ENCODE data around the gene PAX1.

DNA sequence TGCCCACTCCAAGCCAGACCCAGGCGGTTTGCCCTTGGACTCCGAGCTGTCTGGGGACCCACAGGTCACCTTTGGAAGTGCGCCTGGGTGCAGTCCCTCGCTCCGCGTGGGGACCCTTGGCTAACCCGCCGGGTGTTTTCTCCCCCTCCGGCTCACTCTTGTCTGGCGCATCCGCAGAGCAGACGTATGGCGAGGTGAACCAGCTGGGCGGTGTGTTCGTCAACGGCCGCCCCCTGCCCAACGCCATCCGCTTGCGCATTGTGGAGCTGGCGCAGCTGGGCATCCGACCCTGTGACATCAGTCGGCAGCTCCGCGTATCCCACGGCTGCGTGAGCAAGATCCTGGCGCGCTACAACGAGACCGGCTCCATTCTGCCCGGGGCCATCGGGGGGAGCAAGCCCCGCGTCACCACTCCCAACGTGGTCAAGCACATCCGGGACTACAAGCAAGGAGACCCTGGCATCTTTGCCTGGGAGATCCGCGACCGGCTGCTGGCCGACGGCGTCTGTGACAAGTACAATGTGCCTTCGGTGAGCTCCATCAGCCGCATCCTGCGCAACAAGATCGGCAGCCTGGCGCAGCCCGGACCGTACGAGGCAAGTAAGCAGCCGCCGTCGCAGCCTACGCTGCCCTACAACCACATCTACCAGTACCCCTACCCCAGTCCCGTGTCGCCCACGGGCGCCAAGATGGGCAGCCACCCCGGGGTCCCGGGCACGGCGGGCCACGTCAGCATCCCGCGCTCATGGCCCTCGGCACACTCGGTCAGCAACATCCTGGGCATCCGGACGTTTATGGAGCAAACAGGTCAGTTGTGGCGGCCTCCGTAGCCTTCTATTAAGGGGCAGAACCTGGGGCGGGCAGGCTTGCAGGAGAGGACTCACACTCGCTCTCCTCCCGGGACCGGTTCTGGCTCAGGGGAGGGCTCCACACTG lies 1.1 kb downstream of the PAX1 start:
- TF ChIP-seq, protein P1, sequence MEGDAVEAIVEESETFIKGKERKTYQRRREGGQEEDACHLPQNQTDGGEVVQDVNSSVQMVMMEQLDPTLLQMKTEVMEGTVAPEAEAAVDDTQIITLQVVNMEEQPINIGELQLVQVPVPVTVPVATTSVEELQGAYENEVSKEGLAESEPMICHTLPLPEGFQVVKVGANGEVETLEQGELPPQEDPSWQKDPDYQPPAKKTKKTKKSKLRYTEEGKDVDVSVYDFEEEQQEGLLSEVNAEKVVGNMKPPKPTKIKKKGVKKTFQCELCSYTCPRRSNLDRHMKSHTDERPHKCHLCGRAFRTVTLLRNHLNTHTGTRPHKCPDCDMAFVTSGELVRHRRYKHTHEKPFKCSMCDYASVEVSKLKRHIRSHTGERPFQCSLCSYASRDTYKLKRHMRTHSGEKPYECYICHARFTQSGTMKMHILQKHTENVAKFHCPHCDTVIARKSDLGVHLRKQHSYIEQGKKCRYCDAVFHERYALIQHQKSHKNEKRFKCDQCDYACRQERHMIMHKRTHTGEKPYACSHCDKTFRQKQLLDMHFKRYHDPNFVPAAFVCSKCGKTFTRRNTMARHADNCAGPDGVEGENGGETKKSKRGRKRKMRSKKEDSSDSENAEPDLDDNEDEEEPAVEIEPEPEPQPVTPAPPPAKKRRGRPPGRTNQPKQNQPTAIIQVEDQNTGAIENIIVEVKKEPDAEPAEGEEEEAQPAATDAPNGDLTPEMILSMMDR (IDR thresholded peaks at IDR 0.05): no peak
- TF ChIP-seq POLR2A (IDR thresholded peaks at IDR 0.05): no peak
